Measurements from ENCODE around the gene E4F1. TPM values are rescaled to one million over a fixed set of nuclear protein-coding genes. Genes with fewer than 3 reads are reported as not detected.

Gene E4F1
- total and polyA plus RNA-seq, 2 of the 8 experiments (the other 6 are each of a cell fraction or from before 2014, with no cell fraction given) = 22.2 to 27.0 TPM

DNA sequence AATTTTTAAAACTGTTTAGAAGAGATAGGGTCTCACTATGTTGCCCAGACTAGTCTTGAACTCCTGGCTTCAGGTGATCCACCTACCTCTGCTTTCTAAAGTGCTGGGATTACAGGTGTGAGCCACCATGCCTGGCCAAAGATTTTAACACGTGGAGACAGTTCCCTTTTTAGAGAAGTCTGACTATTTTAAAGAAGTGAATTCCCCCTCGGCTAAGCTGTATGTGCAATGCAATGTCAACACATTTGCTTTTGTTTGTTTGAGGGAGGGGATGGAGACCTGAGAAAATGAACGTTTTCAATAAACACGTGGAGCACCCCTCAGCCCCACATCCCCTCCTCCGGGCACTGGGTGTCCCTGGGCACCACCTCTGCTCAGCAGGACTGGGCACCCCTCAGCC, 58.9 kb downstream of the E4F1 start:
- ChIA-PET CTCF (ENCODE audit: partially characterized antibody) (interaction anchor here (2.9 to 4.8 kb wide), 2 partner anchors 7 to 135 kb away, joined by 6 to 30 read pairs; no protein-coding TSS in a partner anchor), POLR2A (ENCODE audit: partially characterized antibody) (interaction anchor here (0.5 to 1.8 kb wide), 3 partner anchors 13 to 29 kb away, joined by 3 to 7 read pairs (median 3); no protein-coding TSS in a partner anchor)
- no peak overlapping the region for H3K4me2 ChIP-seq (ENCODE audit: insufficient read depth in 1 of 2, low read depth in 2 of 2, low read length in 2 of 2)
- no peaks in the 10 kb centered on the region for H3K27me3 ChIP-seq (replicated peaks in 1 of 4; ENCODE audit: control insufficient read depth in 3 of 4, extremely low read depth in 1 of 4, insufficient read depth in 3 of 4, low read length in 3 of 4)
- no peak overlapping the region for H2BK120ac ChIP-seq (replicated peaks; ENCODE audit: low read depth, low read length)
- no peak overlapping the region for H3K9ac ChIP-seq (replicated peaks in 1 of 4; ENCODE audit: extremely low read depth in 1 of 4, low read depth in 3 of 4, low read length in 3 of 4)
- no peak overlapping the region for H3K27ac ChIP-seq (ENCODE audit: low read depth, low read length)
- H3K36me3 ChIP-seq (ENCODE audit: control insufficient read depth in 2 of 4, insufficient read depth in 4 of 4, low read length in 3 of 4) = no peaks in the 10 kb centered on the region
- H2BK5ac ChIP-seq (ENCODE audit: low read depth, low read length) = no peak overlapping the region
- H3K23ac ChIP-seq (ENCODE audit: insufficient read length) = no peak overlapping the region
- FAIRE-seq = no peak
- H3K18ac ChIP-seq (ENCODE audit: extremely low read depth, low read length) = no peak overlapping the region
- no peak overlapping the region for H2AK5ac ChIP-seq (ENCODE audit: low read depth, low read length)
- H3K4ac ChIP-seq (replicated peaks; ENCODE audit: insufficient read length, low read depth, low read length) = no peak overlapping the region
- no peaks in the 10 kb centered on the region for H3K9me3 ChIP-seq (ENCODE audit: insufficient read depth in 2 of 2, low read depth in 1 of 2, low read length in 1 of 2)
- no peak overlapping the region for H4K8ac ChIP-seq (ENCODE audit: extremely low read depth, insufficient read depth, low read length)
- no peak overlapping the region for H2BK12ac ChIP-seq (ENCODE audit: low read depth, low read length)
- WGBS, 2 experiments (ENCODE audit: extremely low coverage in 1 of 2, insufficient coverage in 1 of 2, insufficient read length in 1 of 2, insufficient replicate concordance in 2 of 2, low coverage in 1 of 2, low lambda C conversion rate in 2 of 2, missing lambda C conversion rate in 1 of 2) = 89% methylated on average over 5 of the region's 5 CpGs; no CpG with 5 or more reads in 1 of the 2 experiments
- no peak overlapping the region for H2BK15ac ChIP-seq (ENCODE audit: low read length)
- no peak overlapping the region for H3K14ac ChIP-seq (ENCODE audit: insufficient read length)
- no peaks in the 10 kb centered on the region for H3K79me2 ChIP-seq (ENCODE audit: control insufficient read depth in 1 of 2, insufficient read depth in 2 of 2, low read length in 2 of 2)
- H3K4me3 ChIP-seq (ENCODE audit: extremely low read depth in 1 of 4, insufficient read depth in 2 of 4, low read depth in 3 of 4, low read length in 4 of 4) = no peak overlapping the region
- H4K91ac ChIP-seq (replicated peaks; ENCODE audit: insufficient read length, low read length) = no peak overlapping the region
- H2BK20ac ChIP-seq (ENCODE audit: low read length) = no peak overlapping the region
- no peak overlapping the region for H4K5ac ChIP-seq (ENCODE audit: insufficient read length, low read depth, low read length)
- no peak overlapping the region for H3K56ac ChIP-seq (replicated peaks; ENCODE audit: insufficient read length, low read depth, low read length)
- H3K23me2 ChIP-seq (ENCODE audit: low read depth, low read length) = no peaks in the 10 kb centered on the region
- no peak overlapping the region for H2AFZ ChIP-seq (ENCODE audit: low read length)
- no peaks in the 10 kb centered on the region for H3K79me1 ChIP-seq (ENCODE audit: low read depth, low read length)
- DNase-seq (ENCODE audit: low read depth in 1 of 2, low spot score in 2 of 2) = no peak
- H3K4me1 ChIP-seq (replicated peaks in 1 of 4; ENCODE audit: control insufficient read depth in 3 of 4, insufficient read depth in 4 of 4, low read length in 3 of 4) = no peaks in the 10 kb centered on the region; a peak in 1 of 7 replicates
- H4K20me1 ChIP-seq (replicated peaks in 1 of 2; ENCODE audit: control insufficient read depth in 1 of 2, insufficient read depth in 2 of 2, low read length in 2 of 2) = peaks cover 0 to 2% of the 10 kb centered on the region in 2 experiments
- TF ChIP-seq, protein P1, sequence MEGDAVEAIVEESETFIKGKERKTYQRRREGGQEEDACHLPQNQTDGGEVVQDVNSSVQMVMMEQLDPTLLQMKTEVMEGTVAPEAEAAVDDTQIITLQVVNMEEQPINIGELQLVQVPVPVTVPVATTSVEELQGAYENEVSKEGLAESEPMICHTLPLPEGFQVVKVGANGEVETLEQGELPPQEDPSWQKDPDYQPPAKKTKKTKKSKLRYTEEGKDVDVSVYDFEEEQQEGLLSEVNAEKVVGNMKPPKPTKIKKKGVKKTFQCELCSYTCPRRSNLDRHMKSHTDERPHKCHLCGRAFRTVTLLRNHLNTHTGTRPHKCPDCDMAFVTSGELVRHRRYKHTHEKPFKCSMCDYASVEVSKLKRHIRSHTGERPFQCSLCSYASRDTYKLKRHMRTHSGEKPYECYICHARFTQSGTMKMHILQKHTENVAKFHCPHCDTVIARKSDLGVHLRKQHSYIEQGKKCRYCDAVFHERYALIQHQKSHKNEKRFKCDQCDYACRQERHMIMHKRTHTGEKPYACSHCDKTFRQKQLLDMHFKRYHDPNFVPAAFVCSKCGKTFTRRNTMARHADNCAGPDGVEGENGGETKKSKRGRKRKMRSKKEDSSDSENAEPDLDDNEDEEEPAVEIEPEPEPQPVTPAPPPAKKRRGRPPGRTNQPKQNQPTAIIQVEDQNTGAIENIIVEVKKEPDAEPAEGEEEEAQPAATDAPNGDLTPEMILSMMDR (IDR thresholded peaks at IDR 0.05; ENCODE audit: control extremely low read depth in 1 of 3, insufficient read depth in 1 of 3, low read depth in 1 of 3, low read length in 3 of 3) = no peak
- TF ChIP-seq SP2 (IDR thresholded peaks at IDR 0.05; ENCODE audit: low read length) (no peak), RFX5 (IDR thresholded peaks at IDR 0.05; ENCODE audit: borderline replicate concordance, low read depth, low read length) (no peak), SIRT6 (IDR thresholded peaks at IDR 0.05; ENCODE audit: low read length) (no peak), ATF3 (IDR thresholded peaks at IDR 0.05; ENCODE audit: insufficient read depth, low read depth, low read length) (no peak)
